Keratinocyte (primary cell): ENCODE measurements around the gene MICALL2. TPM values are rescaled to one million over a fixed set of nuclear protein-coding genes. Genes with fewer than 3 reads are reported as not detected.

Experiments used
- DNase-seq: peaks from one replicate; pipeline ENCODE4 v3.0.0-alpha.2; 2011; ENCODE audit warnings: low read depth, missing footprints, low spot score
- FAIRE-seq: peaks from 2 replicates; lab custom pipeline; 2011; peaks lifted over from hg19 to GRCh38; lab: Jason Lieb, UNC
- H2AFZ ChIP-seq: 2 replicates; pipeline ENCODE4 v1.6.0; 2012; ENCODE audit warnings: low read length, control low read depth, inconsistent platforms; ENCODE audit not compliant: control insufficient read depth
- H3K27ac ChIP-seq: 2 replicates; pipeline ENCODE4 v1.5.1; 2011; ENCODE audit warnings: low read length; ENCODE audit not compliant: control insufficient read depth, insufficient read depth
- H3K27me3 ChIP-seq: 3 replicates; pipeline ENCODE4 v1.6.0; 2011; ENCODE audit warnings: low read length; ENCODE audit not compliant: control insufficient read depth, insufficient read depth; ENCODE audit errors: extremely low read depth
- H3K36me3 ChIP-seq, 2 experiments: 2 replicates in 1 of 2; 3 replicates in 1 of 2; pipeline ENCODE4 v1.5.1; 2011; ENCODE audit warnings: low read length in 2 of 2, mild to moderate bottlenecking in 1 of 2; ENCODE audit not compliant: control insufficient read depth in 2 of 2, insufficient read depth in 2 of 2; ENCODE audit errors: extremely low read depth in 1 of 2
- H3K4me1 ChIP-seq: 3 replicates; pipeline ENCODE4 v1.5.1; 2011; ENCODE audit warnings: low read length; ENCODE audit not compliant: control insufficient read depth, insufficient read depth; ENCODE audit errors: extremely low read depth
- H3K4me2 ChIP-seq: 3 replicates; pipeline ENCODE4 v1.6.0; 2011; ENCODE audit warnings: low read depth, low read length; ENCODE audit not compliant: control insufficient read depth, insufficient read depth; ENCODE audit errors: extremely low read depth
- H3K4me3 ChIP-seq, 3 experiments: fragments of 200-600 bp in 1 of 3; sonication (generic) in 1 of 3; 2 replicates in 2 of 3; 3 replicates in 1 of 3; pipeline ENCODE4 v1.5.1; 2011 to 2016; ENCODE audit warnings: low read length in 3 of 3, mild to moderate bottlenecking in 3 of 3, control low read depth in 2 of 3, inconsistent platforms in 1 of 3, low read depth in 1 of 3, mixed read lengths in 1 of 3, mixed run types in 1 of 3, moderate library complexity in 1 of 3; ENCODE audit not compliant: control insufficient read depth in 2 of 3, insufficient read depth in 2 of 3; ENCODE audit errors: extremely low read depth in 1 of 3
- H3K79me2 ChIP-seq: 2 replicates; pipeline ENCODE4 v1.6.0; 2012; ENCODE audit warnings: low read length; ENCODE audit not compliant: control insufficient read depth, insufficient read depth
- H3K9ac ChIP-seq: 3 replicates; pipeline ENCODE4 v1.6.0; 2011; ENCODE audit warnings: low read length; ENCODE audit not compliant: control insufficient read depth, insufficient read depth; ENCODE audit errors: extremely low read depth
- H3K9me1 ChIP-seq: 3 replicates; pipeline ENCODE4 v1.6.0; 2011; ENCODE audit warnings: low read length; ENCODE audit not compliant: control insufficient read depth, insufficient read depth; ENCODE audit errors: extremely low read depth
- H3K9me3 ChIP-seq: 2 replicates; pipeline ENCODE4 v1.5.1; 2012; ENCODE audit warnings: low read depth, low read length; ENCODE audit not compliant: control insufficient read depth
- H4K20me1 ChIP-seq: 3 replicates; pipeline ENCODE4 v1.6.0; 2011; ENCODE audit warnings: low read length; ENCODE audit not compliant: control insufficient read depth, insufficient read depth; ENCODE audit errors: extremely low read depth
- EZH2 ChIP-seq: IDR thresholded peaks from one replicate; pipeline ENCODE4 v1.6.1; 2012; ENCODE audit warnings: inconsistent platforms, mild to moderate bottlenecking, low read length, moderate library complexity
- dilution Hi-C: fragments of 300-500 bp; cut with MboI; formaldehyde crosslinking; loops from one replicate; pipeline ENCODE4 v1.7.0; 2020; ENCODE audit warnings: low sequenced_read_pairs; ENCODE audit not compliant: extremely low pct_ligation_motif_present
- polyA plus RNA-seq, 5 experiments: library from polyadenylated mRNA; depleted of rRNA in 3 of 5; stranded (reverse) in 3 of 5; stranded (forward) in 1 of 5; unstranded in 1 of 5; fragments of >200 nt; gene quantifications; 1 replicate in 1 of 5; 2 replicates in 3 of 5; 3 replicates in 1 of 5; pipeline versions ENCODE4 v1.2.1 to v1.2.3, GENCODE V29; 2011 to 2012; ENCODE audit warnings: missing spikeins in 2 of 5, low read depth in 1 of 5, low replicate concordance in 1 of 5
- TF ChIP-seq, protein P1 (sequence below), 3 experiments: IDR thresholded peaks in 1 of 3; conservative IDR thresholded peaks in 1 of 3; optimal IDR thresholded peaks in 1 of 3; 2 replicates in 2 of 3; 3 replicates in 1 of 3; pipeline versions ENCODE3 to v1.5.1; 2011; ENCODE audit warnings: low read length in 3 of 3, mild to moderate bottlenecking in 3 of 3, moderate library complexity in 2 of 3, control low read depth in 1 of 3, inconsistent platforms in 1 of 3; ENCODE audit not compliant: insufficient read depth in 2 of 3; ENCODE audit errors: extremely low read depth in 1 of 3

Gene MICALL2
- polyA plus RNA-seq, 1 donor (not counting 4 experiments of a cell fraction or from before 2014, with no cell fraction given), result 10.4 TPM

GRCh38 chr7:1460821-1461645 lies 1.8 kb upstream of the MICALL2 start:
- peak overlapping the region in 2 of 3 experiments; percentile 1 to 2 for H3K4me3 ChIP-seq
- peak overlapping the region; percentile 82 for H3K4me2 ChIP-seq
- peaks cover 27% of the 10 kb centered on the region for H3K79me2 ChIP-seq
- no peaks in the 10 kb centered on the region for H3K27me3 ChIP-seq
- no peaks in the 10 kb centered on the region for H3K36me3 ChIP-seq
- H3K9me3 ChIP-seq, result no peaks in the 10 kb centered on the region
- no peaks in the 10 kb centered on the region for H3K9me1 ChIP-seq
- dilution Hi-C loops, result no loop called here
- peaks cover 46% of the 10 kb centered on the region for H3K4me1 ChIP-seq
- TF ChIP-seq, protein P1, sequence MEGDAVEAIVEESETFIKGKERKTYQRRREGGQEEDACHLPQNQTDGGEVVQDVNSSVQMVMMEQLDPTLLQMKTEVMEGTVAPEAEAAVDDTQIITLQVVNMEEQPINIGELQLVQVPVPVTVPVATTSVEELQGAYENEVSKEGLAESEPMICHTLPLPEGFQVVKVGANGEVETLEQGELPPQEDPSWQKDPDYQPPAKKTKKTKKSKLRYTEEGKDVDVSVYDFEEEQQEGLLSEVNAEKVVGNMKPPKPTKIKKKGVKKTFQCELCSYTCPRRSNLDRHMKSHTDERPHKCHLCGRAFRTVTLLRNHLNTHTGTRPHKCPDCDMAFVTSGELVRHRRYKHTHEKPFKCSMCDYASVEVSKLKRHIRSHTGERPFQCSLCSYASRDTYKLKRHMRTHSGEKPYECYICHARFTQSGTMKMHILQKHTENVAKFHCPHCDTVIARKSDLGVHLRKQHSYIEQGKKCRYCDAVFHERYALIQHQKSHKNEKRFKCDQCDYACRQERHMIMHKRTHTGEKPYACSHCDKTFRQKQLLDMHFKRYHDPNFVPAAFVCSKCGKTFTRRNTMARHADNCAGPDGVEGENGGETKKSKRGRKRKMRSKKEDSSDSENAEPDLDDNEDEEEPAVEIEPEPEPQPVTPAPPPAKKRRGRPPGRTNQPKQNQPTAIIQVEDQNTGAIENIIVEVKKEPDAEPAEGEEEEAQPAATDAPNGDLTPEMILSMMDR (optimal IDR thresholded peaks at IDR 0.05 in 1 of 3, IDR thresholded peaks at IDR 0.05 in 1 of 3, conservative IDR thresholded peaks at IDR 0.05 in 1 of 3; ENCODE audit: extremely low read depth in 1 of 3, insufficient read depth in 2 of 3, low read length in 3 of 3), result no peak
- TF ChIP-seq EZH2, result no peak
- H4K20me1 ChIP-seq, result peaks cover 3% of the 10 kb centered on the region
- FAIRE-seq (no peak), DNase-seq (no peak)
- peak overlapping the region; percentile 49 for H3K27ac ChIP-seq
- peak overlapping the region; percentile 72 for H3K9ac ChIP-seq
- peak overlapping the region; percentile 74 for H2AFZ ChIP-seq

- Histone ChIP-seq H3K79me2 (peaks cover 32% of the 10 kb centered on the region), H3K9ac (peak overlapping the region; percentile 72), H3K36me3 (no peaks in the 10 kb centered on the region), H3K9me1 (no peaks in the 10 kb centered on the region), H3K27ac (peak overlapping the region; percentile 49), H3K9me3 (no peaks in the 10 kb centered on the region), H3K4me3 (peak overlapping the region; percentile 1 to 57 (median 55)), H2AFZ (peak overlapping the region; percentile 83), H3K4me2 (peak overlapping the region; percentile 82), H3K4me1 (peaks cover 54% of the 10 kb centered on the region), H4K20me1 (peaks cover 3% of the 10 kb centered on the region), H3K27me3 (no peaks in the 10 kb centered on the region)
- DNase-seq, result no peak
- dilution Hi-C loops, result no loop called here
- TF ChIP-seq, protein P1 (optimal IDR thresholded peaks at IDR 0.05 in 1 of 3, IDR thresholded peaks at IDR 0.05 in 1 of 3, conservative IDR thresholded peaks at IDR 0.05 in 1 of 3; ENCODE audit: extremely low read depth in 1 of 3, insufficient read depth in 2 of 3, low read length in 3 of 3), result no peak
- FAIRE-seq, result no peak
These were observed 900 bp upstream of the MICALL2 start for GRCh38 chr7:1459920-1460820.
